ENCODE measurements around the gene POPDC2. TPM values are rescaled to one million over a fixed set of nuclear protein-coding genes. Genes with fewer than 3 reads are reported as not detected.

The POPDC2 gene
- total RNA-seq, 2 donors from 2014 or later: 0.78 to 0.99 TPM

DNA sequence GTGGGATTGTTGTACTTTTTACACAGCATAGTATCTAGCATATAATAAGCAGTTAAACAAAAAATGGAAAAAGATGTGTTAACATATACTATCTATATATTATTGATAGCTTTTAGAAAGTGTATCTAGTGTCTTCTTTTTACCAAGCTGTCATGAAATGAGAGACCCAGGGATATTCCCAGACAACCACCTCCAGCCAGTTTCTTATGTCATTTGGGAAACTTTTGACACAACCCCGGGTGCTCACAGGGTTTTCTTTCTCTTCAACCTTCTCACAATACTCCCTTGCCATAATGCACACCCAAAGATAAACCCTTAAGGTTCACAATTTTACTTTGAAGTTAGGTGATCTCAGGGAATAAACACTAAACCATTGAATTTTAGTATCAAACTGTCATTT, 67.5 kb downstream of the POPDC2 start:
- no peaks in the 10 kb centered on the region for H3K9me3 ChIP-seq
- H3K4me3 ChIP-seq: no peak overlapping the region
- H3K27ac ChIP-seq: no peak overlapping the region
- peaks cover 8% of the 10 kb centered on the region for H3K4me1 ChIP-seq
- H3K36me3 ChIP-seq (replicated peaks in 1 of 2; ENCODE audit: insufficient read depth in 1 of 2, low read depth in 2 of 2): no peaks in the 10 kb centered on the region
- 56 to 61% methylated on average over 1 of the region's 1 CpG for WGBS, 2 donors
- no peak for DNase-seq
- intact Hi-C loops (cut with DNase I): no loop called here
- no peak for ATAC-seq
- no peaks in the 10 kb centered on the region for H3K27me3 ChIP-seq
- no peak for TF ChIP-seq POLR2A (IDR thresholded peaks at IDR 0.05)
- TF ChIP-seq, protein P1, sequence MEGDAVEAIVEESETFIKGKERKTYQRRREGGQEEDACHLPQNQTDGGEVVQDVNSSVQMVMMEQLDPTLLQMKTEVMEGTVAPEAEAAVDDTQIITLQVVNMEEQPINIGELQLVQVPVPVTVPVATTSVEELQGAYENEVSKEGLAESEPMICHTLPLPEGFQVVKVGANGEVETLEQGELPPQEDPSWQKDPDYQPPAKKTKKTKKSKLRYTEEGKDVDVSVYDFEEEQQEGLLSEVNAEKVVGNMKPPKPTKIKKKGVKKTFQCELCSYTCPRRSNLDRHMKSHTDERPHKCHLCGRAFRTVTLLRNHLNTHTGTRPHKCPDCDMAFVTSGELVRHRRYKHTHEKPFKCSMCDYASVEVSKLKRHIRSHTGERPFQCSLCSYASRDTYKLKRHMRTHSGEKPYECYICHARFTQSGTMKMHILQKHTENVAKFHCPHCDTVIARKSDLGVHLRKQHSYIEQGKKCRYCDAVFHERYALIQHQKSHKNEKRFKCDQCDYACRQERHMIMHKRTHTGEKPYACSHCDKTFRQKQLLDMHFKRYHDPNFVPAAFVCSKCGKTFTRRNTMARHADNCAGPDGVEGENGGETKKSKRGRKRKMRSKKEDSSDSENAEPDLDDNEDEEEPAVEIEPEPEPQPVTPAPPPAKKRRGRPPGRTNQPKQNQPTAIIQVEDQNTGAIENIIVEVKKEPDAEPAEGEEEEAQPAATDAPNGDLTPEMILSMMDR (IDR thresholded peaks at IDR 0.05): no peak

Other genes with a start within 250 kb of the POPDC2 start
- 10 to 100 TPM; 50.1 to 85.4 TPM for gene TMEM39A, start 197.0 kb downstream of the POPDC2 start, total RNA-seq
- gene POGLUT1, start 191.6 kb downstream of the POPDC2 start, total RNA-seq: 10 to 100 TPM in 1 of 2 donors, 1 to 10 TPM in 1; 7.8 to 15.5 TPM
- 10 to 100 TPM; 15.6 to 33.0 TPM for gene TIMMDC1, start 162.0 kb downstream of the POPDC2 start, total RNA-seq
- under 1 TPM in 1 of 2 donors, not detected in 1; 0.26 TPM for gene CD80, start 101.0 kb downstream of the POPDC2 start, total RNA-seq
- 1 to 10 TPM; 3.0 to 6.5 TPM for gene ADPRH, start 81.1 kb downstream of the POPDC2 start, total RNA-seq
- gene PLA1A, start 62.7 kb downstream of the POPDC2 start, total RNA-seq: 1 to 10 TPM in 1 of 2 donors, not detected in 1; 4.4 TPM
- 10 to 100 TPM; 13.8 to 29.6 TPM for gene COX17, start 16.8 kb upstream of the POPDC2 start, total RNA-seq
- 10 to 100 TPM; 21.5 to 47.8 TPM for gene CFAP91, start 42.4 kb upstream of the POPDC2 start, total RNA-seq
- 1 to 10 TPM in 1 of 2 donors, not detected in 1; 5.4 TPM for gene NR1I2, start 121.5 kb upstream of the POPDC2 start, total RNA-seq

Data from body of pancreas (tissue), 4 donors.